Astrocyte (in vitro differentiated cells and primary cell): Measurements from ENCODE around the gene EPPIN.

Experiments used
- CTCF ChIP-seq: IDR thresholded peaks from 2 replicates; pipeline ENCODE4 v1.5.1; 2011; ENCODE audit warnings: low read depth, mild to moderate bottlenecking, inconsistent platforms, low read length, moderate library complexity; ENCODE audit not compliant: insufficient read depth
- EZH2 ChIP-seq: IDR thresholded peaks from 2 replicates; pipeline ENCODE4 v1.6.1; 2012; ENCODE audit warnings: mild to moderate bottlenecking, low read length, inconsistent platforms; ENCODE audit not compliant: insufficient read depth

GRCh38 chr20:45502561-45502960 lies 44.6 kb downstream of the EPPIN start:
- TF ChIP-seq CTCF (no peak), EZH2 (no peak)
